A673 (cell line): ENCODE measurements around the gene MRPL48. TPM values are rescaled to one million over a fixed set of nuclear protein-coding genes. Genes with fewer than 3 reads are reported as not detected.

Source experiments
- BruUV-seq: library from RNA; stranded (reverse); fragments of 400-500 nt; replicated peaks from 2 replicates; lab custom pipeline; 2021; lab: Mats Ljungman, UMichigan
- CTCF ChIA-PET: fragments of 300-600 bp; sonication (Branson Sonifier 250); formaldehyde crosslinking; loops from one replicate; lab custom pipeline; 2022; ENCODE audit warnings: antibody characterized with exemption; lab: Charles Lee
- POLR2A ChIA-PET: fragments of 300-600 bp; sonication (Branson Sonifier 250); formaldehyde crosslinking; loops from one replicate; lab custom pipeline; 2022; ENCODE audit warnings: antibody characterized with exemption; ENCODE audit not compliant: low non-redundant PET; lab: Charles Lee
- DNase-seq: peaks from one replicate; pipeline ENCODE4 v3.0.0-alpha.2; 2015; ENCODE audit warnings: low spot score
- H3K27ac ChIP-seq: fragments of 200-600 bp; sonication (generic); 2 replicates; pipeline ENCODE4 v1.5.1; 2016; ENCODE audit warnings: mixed run types, low read depth, mild to moderate bottlenecking, mixed read lengths, antibody characterized with exemption, low read length; ENCODE audit not compliant: poor library complexity, severe bottlenecking
- H3K27me3 ChIP-seq: fragments of 200-600 bp; sonication (generic); replicated peaks from 2 replicates; pipeline ENCODE4 v1.6.1; 2017; ENCODE audit warnings: mixed run types, low read depth, mild to moderate bottlenecking, mixed read lengths, antibody characterized with exemption, low read length; ENCODE audit not compliant: insufficient read depth, poor library complexity
- H3K36me3 ChIP-seq: fragments of 200-600 bp; sonication (generic); 2 replicates; pipeline ENCODE4 v1.6.1; 2016; ENCODE audit warnings: mixed run types, mild to moderate bottlenecking, mixed read lengths, antibody characterized with exemption, low read length; ENCODE audit not compliant: insufficient read depth, poor library complexity, severe bottlenecking
- H3K4me1 ChIP-seq: fragments of 200-600 bp; sonication (generic); 2 replicates; pipeline ENCODE4 v1.6.1; 2017; ENCODE audit warnings: mixed run types, mild to moderate bottlenecking, mixed read lengths, antibody characterized with exemption, low read length; ENCODE audit not compliant: insufficient read depth, poor library complexity, severe bottlenecking
- H3K4me3 ChIP-seq: fragments of 200-600 bp; sonication (generic); 2 replicates; pipeline ENCODE4 v1.5.1; 2016; ENCODE audit warnings: low read depth, mixed run types, mild to moderate bottlenecking, mixed read lengths, low read length; ENCODE audit not compliant: poor library complexity, severe bottlenecking
- H3K9me3 ChIP-seq: fragments of 200-600 bp; sonication (generic); 2 replicates; pipeline ENCODE4 v1.6.1; 2016; ENCODE audit warnings: mixed run types, low read depth, mild to moderate bottlenecking, mixed read lengths, antibody characterized with exemption, low read length; ENCODE audit not compliant: poor library complexity, severe bottlenecking
- CTCF ChIP-seq: fragments of 300-800, 200-600 bp; sonication (generic); conservative IDR thresholded peaks from 2 replicates; pipeline ENCODE4 v1.5.1; 2017; ENCODE audit warnings: low read depth, mild to moderate bottlenecking, antibody characterized with exemption, low read length, moderate library complexity, mixed read lengths
- EZH2 ChIP-seq: fragments of 200-600 bp; sonication (generic); IDR thresholded peaks from 2 replicates; pipeline ENCODE4 v1.6.1; 2017; ENCODE audit warnings: borderline replicate concordance, low read depth, mild to moderate bottlenecking, mixed read lengths, antibody characterized with exemption, low read length; ENCODE audit not compliant: poor library complexity, severe bottlenecking
- intact Hi-C: fragments of 100-400 bp; cut with micrococcal nuclease; formaldehyde crosslinking; loops from one replicate; pipeline ENCODE4 v1.10.0; 2022; ENCODE audit not compliant: unreplicated experiment
- total RNA-seq: library from RNA; stranded (reverse); gene quantifications from 2 replicates; pipeline ENCODE4 v1.2.3, GENCODE V29; 2021

Gene MRPL48
- total RNA-seq, 1 experiment from 2014 or later, result 92.6 TPM

- intact Hi-C loops, result no loop called here
- H3K36me3 ChIP-seq, result no peaks in the 10 kb centered on the region
- ChIA-PET CTCF (no interaction called here), POLR2A (no interaction called here)
- no peaks in the 10 kb centered on the region for H3K4me1 ChIP-seq
- H3K27me3 ChIP-seq, result no peaks in the 10 kb centered on the region
- H3K9me3 ChIP-seq, result no peaks in the 10 kb centered on the region
- H3K27ac ChIP-seq, result no peak overlapping the region
- no peak for DNase-seq
- BruUV-seq, result no TSS peak
- H3K4me3 ChIP-seq, result no peak overlapping the region
- TF ChIP-seq EZH2 (no peak), CTCF (no peak)
Observed at GRCh38 chr11:73804712-73805111, 17.0 kb downstream of the MRPL48 start.

DNA sequence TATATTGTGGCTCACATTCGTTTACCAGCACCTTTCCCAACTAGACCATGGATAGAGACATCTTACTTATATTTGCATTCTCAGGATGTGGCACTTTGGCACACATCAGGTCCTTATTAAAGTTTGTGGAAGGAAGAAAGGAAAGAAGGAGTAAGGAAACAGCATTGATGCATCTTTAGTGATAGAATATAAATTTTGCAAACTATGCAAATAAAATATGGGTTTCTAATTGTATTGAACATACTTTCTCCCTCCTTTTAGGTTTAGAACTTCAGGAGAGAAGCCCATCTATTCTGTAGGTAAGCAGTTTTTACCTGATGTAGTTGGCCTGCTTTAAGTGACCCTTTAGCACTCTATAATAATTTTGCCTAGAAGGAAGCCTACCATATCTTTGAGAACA, 20.4 kb downstream of the MRPL48 start:
- BruUV-seq, result no TSS peak
- Histone ChIP-seq H3K27me3 (no peaks in the 10 kb centered on the region), H3K36me3 (no peaks in the 10 kb centered on the region), H3K4me3 (no peak overlapping the region), H3K9me3 (no peaks in the 10 kb centered on the region), H3K4me1 (no peaks in the 10 kb centered on the region), H3K27ac (no peak overlapping the region)
- ChIA-PET CTCF (no interaction called here), POLR2A (no interaction called here)
- no peak for DNase-seq
- intact Hi-C loops, result no loop called here
- TF ChIP-seq CTCF (no peak), EZH2 (no peak)

DNA sequence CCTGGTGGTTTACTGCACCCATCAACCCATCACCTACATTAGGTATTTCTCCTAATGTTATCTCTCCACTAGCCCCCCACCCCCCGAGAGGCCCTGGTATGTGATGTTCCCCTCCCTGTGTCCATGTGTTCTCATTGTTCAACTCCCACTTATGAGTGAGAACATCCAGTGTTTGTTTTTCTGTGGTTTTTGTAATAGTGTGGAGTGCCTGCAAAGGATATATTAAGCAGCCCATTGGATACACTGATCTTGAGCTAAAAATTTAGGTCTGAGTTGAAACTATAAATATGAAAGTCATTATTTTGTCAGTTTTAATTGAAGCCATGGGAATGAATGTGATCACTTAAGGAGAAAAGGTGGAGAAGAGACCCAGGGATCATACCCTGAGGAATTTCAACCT, 23.0 kb downstream of the MRPL48 start:
- no peak overlapping the region for H3K4me3 ChIP-seq
- DNase-seq, result no peak
- ChIA-PET POLR2A (no interaction called here), CTCF (no interaction called here)
- H3K27ac ChIP-seq, result no peak overlapping the region
- H3K4me1 ChIP-seq, result no peaks in the 10 kb centered on the region
- H3K27me3 ChIP-seq, result no peaks in the 10 kb centered on the region
- H3K36me3 ChIP-seq, result no peaks in the 10 kb centered on the region
- intact Hi-C loops, result no loop called here
- no peaks in the 10 kb centered on the region for H3K9me3 ChIP-seq
- no TSS peak for BruUV-seq
- TF ChIP-seq EZH2 (no peak), CTCF (no peak)
